ENCODE results near the gene DOCK4.

DOCK4 gene

GRCh38 chr7:111883241-111883640 lies 323.0 kb downstream of the DOCK4 start:
- DNase-seq: no peak

- DNase-seq: no peak
Measured at GRCh38 chr7:111878785-111879184, 327.4 kb downstream of the DOCK4 start.

DNA sequence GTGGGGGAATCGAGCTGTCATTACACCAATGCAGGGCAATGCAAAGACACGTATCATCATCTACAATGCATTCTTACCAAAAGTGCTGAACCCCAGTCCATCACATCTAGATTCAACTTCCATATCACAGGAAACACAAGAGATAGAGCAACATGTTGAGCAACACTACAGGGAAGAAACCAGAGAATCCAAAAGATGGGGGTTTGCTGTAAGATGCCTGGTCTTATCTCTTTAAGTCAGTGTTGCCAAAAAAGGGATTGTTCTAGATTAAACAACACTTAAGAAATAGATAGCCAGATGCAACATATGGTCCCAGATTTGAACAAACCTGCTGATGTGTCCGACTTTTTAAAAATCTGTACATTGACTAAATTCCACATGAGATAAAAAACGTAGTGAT lies 328.3 kb downstream of the DOCK4 start:
- no peak for DNase-seq

DNA sequence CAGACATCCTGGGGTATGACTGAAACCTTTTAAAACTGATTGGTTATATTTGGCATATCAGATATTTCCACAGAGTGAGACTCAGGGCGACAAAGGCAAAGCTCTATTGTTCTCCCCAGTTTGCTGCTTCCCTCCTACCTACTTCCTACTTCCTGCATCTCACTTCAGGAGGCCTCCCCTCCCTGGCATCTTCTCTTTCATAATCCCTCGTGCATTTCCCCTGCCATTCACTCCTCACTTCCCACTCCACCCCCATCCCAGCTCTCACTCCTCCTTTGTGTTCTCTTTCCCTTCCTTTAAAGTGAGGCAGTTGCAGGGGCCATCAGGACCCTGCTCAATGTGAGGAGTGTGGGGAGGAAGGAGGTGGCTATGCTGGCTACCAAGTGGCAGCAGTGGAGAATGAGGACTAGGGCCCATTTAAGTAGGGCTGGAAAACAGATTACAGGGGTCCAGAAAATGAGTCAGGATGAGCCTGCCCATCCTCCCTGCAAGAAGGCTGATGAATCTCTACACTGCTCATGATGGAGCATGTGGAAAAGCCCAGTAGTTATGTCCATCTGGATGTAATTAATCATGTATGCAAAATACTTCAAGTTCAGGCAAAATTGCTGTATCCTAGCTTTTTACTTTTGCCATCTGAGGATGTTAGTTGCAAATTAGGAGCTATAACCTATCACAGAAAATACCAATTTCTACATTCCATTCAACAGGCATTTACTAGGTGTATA lies 332.1 kb downstream of the DOCK4 start:
- DNase-seq: no peak

- no peak for DNase-seq
Measured at GRCh38 chr7:111873326-111873646, 332.9 kb downstream of the DOCK4 start.

DNA sequence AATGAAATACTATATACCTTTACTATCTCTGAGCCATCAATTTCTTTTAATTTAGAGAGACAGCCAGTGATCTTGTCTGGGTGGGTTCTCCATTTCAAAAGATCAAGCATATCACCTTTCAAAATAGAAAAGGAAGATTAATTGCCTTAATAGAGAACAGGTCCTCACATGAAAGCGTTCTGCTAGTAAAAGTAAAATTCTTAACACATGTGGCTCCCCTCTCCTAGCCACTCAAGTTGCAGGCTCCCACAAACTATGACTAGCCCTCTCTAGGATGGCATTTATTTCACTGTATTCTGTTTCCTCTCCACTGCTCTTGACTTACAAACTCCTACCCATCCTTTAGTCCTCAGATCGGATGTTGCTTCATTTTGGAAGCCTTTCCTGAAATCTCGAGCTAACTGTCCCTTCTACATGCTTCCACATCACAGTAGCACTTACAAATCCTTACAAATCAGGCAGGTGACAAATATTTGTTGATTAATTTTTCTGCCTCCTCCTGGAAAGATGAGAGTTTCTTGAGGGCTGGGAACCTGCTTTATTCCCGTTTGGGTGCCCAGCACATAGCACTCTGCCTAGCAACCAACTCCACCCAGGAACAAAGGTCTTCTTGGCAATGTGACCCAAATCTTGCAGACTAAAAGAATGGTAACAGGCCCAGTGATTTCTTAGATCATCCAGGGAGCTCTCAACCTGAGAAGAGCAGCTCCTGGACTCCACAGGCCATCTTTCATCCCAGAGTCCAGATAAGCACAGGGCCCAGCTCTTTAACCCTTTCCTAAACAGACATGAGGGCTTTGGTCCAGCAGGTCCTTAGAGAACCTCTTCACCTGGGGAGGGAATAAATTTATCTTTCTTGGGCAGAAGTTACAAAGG lies 333.5 kb downstream of the DOCK4 start:
- DNase-seq: no peak

DNA sequence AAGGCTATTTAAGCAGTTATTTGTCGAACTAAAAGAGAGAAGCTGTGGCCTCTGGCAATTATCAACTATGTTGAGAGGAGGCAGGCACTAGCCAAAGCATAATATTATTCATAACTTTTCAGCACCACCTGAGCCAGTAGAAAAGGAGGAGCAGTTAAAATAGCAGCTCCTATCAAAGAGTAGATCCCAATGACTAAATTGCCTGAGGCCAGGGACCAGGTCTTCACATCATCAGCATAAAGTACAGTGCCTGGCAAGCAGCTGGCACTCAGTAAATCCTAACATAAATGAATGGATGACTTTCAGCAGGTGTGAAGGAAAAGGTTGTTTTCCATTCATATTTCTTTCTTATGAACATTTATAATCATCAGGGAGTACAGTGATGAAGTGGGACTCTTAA lies 334.9 kb downstream of the DOCK4 start:
- DNase-seq: no peak

- DNase-seq: no peak
Measured at GRCh38 chr7:111869280-111869679, 336.9 kb downstream of the DOCK4 start.

GRCh38 chr7:111867348-111867931 lies 338.8 kb downstream of the DOCK4 start:
- no peak for DNase-seq

DNA sequence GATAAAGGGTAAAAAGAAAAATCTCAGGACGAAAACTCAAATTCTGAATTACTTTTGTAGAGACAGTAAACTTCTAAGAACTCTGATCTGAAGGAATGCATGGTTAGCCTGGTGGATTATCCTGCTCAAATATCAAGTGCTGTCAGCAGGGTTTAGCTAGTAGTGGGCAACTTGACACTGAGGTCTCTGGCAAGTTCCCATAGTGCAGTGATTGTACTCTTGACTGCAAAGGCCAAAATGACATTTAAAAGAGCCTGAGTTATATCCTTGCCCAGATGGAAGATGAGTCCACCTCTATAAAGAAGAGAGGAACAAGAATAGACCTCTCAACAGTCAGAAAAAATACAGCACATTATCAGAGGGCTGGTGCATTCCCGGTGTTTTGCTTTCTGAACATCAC lies 339.4 kb downstream of the DOCK4 start:
- no peak for DNase-seq

GRCh38 chr7:111865430-111865829 lies 340.8 kb downstream of the DOCK4 start:
- no peak for DNase-seq

GRCh38 chr7:111864291-111864976 lies 341.8 kb downstream of the DOCK4 start:
- no peak for DNase-seq

DNA sequence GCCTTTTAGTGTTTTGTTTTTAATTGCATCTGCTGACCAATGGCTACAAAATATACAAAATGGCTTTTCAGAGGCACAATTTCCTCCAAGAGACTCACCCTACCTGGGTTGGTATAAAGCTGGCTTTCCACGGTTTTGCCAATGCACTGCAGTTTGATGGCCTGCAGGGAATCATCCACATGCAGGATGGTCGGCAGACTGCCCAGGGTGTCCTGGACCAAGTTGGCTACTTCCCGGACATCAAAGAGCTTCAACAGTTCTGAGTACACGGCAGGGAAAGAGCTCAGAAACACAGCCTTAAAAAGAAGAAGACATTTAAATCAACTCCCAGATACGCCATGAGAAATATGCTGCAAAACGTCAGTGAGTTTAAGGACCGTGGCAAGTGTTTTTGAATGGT lies 342.9 kb downstream of the DOCK4 start:
- no peak for DNase-seq

DNA sequence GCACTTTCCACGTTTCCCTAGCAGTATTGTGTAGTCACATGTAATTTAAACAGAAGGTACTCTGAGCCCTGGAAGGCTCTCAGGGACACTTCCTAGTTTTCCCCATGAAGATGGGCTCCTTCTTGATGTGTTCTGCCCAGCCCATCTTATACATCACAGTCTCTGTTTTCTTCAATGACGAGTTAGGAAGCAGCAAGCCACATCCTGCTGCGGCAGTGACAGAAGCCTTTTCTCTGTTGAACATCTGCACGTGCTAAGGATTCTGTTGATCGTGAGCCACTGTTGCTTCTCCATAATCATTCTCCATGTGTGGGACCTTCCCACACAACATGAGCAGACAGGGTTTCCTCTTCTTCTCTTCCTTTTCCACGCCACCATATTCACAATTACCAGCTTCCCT lies 346.0 kb downstream of the DOCK4 start:
- DNase-seq: no peak

GRCh38 chr7:111858331-111858730 lies 347.9 kb downstream of the DOCK4 start:
- no peak for DNase-seq

DNA sequence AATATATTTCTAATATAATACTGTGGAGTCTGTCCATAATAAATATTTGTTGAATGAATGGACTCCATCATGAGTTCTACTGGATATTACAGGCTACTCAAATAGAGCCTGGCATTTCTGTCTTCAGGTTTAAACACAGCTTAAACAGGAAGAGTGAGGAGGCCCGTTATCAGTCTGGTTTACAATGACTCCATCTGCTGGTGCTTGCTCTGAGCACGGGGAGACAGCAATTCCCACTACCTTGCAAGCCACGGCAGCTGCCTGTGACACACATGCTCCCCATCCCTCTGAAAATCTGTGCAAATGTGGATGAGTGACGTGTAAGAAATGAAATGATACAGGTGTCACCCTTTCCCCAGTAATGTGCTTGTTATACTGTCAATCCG lies 350.4 kb downstream of the DOCK4 start:
- no peak for DNase-seq

DNA sequence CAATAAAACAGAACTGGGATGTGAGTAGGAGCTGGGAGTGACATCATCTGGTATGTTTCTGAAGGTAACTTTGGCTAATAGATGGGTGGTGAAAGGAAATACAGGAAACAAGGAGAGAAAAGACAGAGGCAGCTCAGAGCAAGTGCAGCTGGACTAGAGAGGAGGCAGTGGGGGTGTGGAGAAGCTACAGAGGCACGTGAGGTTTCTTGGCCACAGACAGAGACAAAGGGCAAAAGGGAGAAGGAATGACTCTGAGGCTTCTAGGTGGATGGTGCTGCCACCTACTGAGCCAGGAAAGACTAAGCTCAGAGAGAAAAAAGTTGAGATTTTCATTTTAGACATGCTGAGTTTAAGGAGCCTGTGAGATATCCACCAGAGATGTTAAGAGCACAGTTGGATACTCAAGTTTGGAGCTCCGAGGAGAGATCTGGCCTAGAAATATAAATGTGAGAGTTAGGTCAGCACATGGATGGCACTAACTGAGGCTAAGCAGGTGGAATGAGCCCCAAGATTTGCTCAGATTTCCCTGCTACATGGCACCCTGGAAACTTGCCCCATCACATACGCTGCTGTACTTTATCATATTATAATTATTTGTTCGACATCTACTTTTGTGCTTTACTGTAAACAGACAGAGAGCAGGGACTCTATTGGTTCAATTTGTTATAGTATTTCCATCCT lies 350.9 kb downstream of the DOCK4 start:
- DNase-seq: no peak

DNA sequence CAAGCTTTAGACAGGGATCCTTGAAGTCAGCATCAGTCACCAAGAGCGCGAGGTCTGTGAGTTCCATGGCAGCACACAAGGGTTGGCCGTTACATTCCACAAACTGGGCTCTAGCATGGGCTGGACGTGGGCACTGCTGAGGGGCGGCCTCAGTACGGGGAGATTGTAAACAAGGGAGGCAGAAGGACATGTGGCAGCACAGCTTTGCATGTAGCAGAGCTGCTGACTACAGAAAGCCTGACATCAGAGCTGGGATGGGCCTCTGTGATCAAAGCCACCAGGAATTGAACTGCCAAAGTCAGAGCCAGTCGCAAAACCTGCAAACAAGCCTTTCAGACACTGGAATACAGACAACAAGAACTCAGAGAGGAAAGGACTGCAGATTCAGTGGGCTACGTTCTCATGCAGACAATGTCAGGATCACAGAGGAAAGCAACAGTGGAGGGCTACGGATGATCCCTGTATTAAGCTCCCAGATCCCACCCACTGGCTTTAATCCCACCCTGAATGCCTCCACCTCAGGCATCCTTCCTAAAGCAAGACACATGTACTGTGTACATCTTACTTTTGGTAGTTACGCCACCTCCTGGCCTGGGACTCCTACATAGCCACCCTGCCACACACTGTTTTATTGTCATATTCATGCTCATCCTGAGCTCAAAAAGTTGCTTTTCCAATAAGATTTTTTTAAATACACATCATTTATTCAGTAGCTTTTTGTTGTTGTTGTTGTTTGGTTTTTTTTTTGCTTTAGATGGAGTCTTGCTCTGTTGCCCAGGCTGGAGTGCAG lies 352.8 kb downstream of the DOCK4 start:
- no peak for DNase-seq

DNA sequence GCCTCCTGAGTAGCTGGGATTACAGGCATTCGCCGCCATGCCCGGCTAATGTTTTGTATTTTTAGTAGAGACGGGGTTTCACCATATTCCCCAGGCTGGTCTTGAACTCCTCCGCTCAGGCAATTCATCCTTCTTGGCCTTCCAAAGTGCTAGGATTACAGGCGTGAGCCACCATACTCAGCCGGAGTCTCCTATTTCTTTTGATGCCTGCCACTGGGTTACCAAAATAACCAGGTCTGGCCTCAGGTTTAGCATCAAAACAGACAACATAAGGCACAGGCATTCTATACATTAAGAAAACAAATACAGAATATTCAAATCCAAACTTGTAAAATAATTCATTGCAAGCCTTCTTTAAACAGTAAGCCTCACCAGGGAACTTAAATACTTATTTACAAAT lies 354.1 kb downstream of the DOCK4 start:
- DNase-seq: no peak

DNA sequence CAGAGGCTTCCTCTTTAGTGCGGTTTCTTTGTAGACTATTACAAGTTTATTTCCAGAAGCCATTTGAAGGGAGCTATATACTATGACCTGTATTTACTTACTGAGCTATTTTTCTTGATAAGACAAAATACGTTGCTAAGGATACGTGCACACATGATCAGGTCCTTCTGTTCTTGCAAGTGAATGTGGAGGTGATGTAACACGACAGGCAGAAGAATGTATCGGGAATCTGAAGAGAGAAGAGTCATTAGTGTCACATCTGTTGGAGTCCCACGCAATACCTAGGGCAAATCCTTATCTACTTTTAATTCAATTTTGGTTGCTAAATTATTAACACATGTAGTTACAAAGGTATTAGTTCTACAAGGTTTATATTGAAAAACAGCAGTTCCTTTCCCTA lies 359.3 kb downstream of the DOCK4 start:
- no peak for DNase-seq

DNA sequence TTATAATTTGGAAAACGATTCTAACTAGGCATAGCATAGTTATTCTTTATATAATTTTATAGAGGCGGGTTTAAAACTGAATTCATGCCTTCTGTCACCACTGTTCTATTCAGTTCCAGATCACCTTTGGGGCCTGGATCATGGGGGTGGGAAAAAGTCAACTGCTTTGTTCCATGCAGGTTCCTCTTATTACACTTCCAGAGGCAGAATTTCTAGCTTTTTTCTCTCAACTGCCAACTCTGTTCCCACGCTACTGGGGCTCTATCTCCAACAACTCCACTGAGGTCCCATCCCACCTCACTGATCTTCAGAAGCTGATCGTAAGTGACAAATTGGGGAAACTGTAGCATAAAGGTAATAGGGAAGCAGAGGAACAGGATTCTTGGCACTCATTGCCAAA lies 360.3 kb downstream of the DOCK4 start:
- DNase-seq: no peak

Data from NCI-H345 (cell line).